DMS153 treated with DMSO at 0.1 percent for 48 hours (cell line): ENCODE results near the gene ISG15.
"Not testable (repeated sequence)": the region's sequence is repeated elsewhere in the genome, so short reads cannot be mapped to it uniquely, and the experiment has no call there.

Experiments used
- DNase-seq: peaks from one replicate; lab custom pipeline; 2025; ENCODE audit not compliant: unreplicated experiment; lab: John Stamatoyannopoulos, UW

ISG15 gene

DNA sequence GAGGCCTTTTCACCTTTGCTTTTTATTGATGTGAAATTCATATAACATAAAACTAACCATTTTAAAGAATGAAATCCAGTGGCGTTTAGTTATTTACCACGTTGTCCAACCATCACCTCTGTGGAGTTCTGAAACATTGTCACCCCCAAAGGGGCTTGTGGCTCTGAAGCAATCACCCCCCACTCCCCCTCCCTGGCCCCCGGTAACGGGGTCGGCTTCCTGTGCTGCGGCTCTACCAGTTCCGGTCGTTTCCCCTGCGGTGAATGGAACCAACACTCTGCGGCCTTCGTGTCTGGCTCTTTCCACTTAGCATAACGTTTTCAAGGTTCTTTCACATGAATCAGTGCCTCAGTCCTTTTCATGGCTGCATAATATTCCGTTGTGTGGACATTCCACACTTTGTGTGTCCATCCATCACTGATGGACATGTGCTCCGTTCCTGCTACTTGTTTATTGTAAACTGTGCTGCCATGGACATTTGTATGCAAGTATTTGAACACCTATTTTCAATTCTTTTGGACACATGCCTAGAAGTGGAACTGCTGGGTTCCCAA, 1.8 kb upstream of the ISG15 start:
- DNase-seq: no peak

DNA sequence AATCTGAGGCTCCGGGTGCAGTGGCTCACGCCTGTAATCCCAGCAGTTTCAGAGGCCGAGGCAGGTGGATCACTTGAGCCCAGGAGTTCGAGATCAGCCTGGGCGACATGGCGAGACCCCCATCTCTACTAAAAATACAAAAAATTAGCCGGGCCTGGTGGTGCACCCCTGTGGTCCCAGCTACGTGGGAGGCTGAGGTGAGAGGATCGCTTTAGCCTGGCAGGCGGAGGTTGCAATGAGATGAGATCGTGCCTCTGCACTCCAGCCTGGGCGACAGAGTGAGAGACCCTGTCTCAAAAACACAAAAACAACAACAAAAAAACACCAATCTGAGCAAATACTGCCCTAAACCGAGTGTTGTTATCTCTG, 577 bp upstream of the ISG15 start:
- DNase-seq: not testable (repeated sequence)

DNA sequence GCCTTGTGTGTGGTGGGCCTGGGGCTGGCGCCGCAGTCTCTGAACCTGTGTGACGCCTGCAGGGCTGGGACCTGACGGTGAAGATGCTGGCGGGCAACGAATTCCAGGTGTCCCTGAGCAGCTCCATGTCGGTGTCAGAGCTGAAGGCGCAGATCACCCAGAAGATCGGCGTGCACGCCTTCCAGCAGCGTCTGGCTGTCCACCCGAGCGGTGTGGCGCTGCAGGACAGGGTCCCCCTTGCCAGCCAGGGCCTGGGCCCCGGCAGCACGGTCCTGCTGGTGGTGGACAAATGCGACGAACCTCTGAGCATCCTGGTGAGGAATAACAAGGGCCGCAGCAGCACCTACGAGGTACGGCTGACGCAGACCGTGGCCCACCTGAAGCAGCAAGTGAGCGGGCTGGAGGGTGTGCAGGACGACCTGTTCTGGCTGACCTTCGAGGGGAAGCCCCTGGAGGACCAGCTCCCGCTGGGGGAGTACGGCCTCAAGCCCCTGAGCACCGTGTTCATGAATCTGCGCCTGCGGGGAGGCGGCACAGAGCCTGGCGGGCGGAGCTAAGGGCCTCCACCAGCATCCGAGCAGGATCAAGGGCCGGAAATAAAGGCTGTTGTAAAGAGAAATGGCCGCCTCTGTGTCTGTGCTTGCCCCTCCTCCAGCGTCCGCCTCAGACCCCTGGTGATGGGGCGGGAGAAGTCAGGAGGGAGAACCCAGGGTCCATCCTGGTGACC, 788 bp downstream of the ISG15 start:
- peak; percentile 85 for DNase-seq

- DNase-seq: no peak
These were observed 1.7 kb downstream of the ISG15 start for GRCh38 chr1:1014799-1015681.

DNA sequence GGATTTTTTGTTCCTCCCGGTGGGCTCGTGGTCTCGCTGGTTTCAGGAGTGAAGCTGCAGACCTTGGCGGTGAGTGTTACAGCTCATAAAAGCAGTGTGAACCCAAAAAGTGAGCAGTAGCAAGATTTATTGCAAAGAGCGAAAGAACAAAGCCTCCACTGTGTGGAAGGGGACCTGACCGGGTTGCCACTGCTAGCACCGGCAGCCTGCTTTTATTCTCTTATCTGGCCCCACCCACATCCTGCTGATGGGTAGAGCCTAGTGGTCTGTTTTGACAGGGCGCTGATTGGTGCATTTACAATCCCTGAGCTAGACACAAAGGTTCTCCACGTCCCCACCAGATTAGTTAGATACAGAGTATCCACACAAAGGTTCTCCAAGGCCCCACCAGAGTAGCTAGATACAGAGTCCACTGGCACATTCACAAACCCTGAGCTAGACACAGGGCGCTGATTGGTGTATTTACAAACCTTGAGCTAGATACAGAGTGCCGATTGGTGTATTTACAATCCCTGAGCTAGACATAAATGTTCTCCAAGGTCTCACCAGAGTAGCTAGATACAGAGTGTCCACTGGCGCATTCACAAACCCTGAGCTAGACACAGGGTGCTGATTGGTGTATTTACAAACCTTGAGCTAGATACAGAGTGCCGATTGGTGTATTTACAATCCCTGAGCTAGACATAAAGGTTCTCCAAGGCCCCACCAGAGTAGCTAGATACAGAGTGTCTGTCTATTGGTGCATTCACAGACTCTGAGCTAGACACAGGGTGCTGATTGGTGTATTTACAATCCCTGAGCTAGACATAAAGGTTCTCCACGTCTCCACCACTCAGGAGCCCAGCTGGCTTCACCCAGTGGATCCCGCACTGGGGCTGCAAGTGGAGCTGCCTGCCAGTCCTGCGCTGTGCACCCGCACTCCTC, 4.4 kb downstream of the ISG15 start:
- not testable (repeated sequence) for DNase-seq

- DNase-seq: not testable (repeated sequence)
These were observed 5.0 kb downstream of the ISG15 start for GRCh38 chr1:1018321-1018685.

DNA sequence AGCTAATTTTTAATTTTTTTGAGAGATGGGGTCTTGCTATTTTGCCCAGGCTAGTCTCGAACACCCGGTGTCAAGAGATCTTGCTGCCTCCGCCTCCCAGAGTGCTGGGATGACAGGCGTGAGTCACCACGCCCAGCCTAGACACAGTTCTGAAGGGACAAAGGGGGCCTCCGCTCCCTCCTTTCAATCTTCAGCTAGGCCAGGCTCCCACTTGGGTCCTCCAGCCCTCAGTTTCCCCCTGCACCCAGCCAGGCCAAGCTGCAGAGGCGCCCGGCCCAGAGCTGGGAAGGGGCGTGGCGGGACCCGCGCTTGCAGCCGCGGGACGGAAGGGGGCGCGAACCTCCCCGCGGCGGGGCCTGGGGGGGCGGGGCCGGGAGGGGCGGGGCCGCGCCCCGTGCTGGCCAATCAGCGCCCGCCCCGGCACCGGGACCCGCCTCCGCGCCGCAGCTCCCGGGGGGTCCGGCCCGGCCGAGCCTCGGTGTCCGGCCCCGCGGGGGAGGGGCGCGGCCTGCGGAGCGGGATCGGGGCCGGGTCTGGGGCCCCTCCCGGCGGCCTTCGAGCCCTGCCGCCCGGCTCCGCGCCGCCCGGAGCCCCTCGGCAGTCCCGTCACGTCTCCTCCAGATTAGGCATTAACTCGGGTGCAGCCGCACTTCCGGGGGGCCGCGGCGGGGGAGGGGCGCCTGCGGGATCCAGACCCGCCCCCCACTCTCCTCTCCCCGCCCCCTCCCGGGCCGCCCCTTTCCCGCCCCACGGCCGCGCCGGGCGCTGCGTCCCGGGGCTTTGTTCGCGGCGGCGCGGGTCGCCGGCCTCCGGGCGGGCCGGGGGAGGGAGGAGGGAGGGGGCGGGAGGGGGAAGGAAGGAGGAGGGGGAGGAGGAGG, 6.1 kb downstream of the ISG15 start:
- DNase-seq: peak; percentile 92

- DNase-seq: no peak
These were observed 6.7 kb downstream of the ISG15 start, which contains the start of gene AGRN for GRCh38 chr1:1020000-1020404. Gene AGRN (plus strand): TSS chr1:1020120. CDS start chr1:1020173, 53 bp downstream.

- no peak for DNase-seq
These were observed 7.2 kb downstream of the ISG15 start for GRCh38 chr1:1020415-1021009.

DNA sequence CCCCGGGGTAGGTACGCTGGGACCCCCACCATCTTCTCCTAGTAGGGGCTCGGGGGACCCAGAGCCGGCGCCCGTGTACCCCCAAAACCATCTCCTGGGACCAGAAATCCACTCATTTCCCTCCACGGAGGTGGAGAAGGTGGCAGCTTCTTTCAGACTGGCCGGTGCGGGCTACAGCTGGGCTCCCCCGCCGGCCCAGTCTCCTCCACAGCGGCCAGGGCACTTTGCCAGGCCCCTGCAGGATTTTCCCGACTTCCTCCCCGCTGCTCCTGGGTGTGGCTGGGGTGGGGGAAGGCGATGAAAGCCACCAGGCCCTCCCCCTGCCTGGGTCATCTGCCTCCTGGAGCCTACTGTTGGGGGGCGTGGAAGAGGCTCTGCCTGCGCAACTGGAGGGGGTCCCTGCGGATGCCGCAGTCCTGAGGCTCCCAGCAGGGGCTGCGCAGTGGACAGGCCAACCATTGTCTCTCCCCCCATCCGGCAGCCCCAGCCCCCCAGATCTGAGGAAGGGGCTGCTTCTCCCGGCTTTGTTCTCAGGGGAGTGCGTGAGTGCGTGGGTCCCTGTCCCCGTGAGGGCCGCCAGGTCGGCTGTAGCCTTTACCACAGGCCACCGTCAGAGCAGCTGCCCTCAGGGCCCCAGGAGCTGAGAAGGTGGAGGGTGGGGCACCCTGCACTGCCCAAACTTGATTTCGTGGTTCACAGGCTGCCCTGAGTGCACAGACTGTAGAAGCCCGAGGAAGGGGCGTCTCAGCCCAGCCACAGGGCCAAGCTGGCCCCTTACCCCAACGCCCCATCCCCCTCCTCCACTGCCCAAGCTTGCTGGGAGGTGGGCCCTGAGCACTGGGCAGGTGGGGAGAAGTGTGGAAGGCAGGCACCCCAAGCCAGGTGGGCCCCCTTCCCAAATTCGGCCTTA, 8.0 kb downstream of the ISG15 start:
- DNase-seq: peak; percentile 45

- DNase-seq: no peak
These were observed 8.6 kb downstream of the ISG15 start for GRCh38 chr1:1021920-1022259.

- no peak for DNase-seq
These were observed 9.2 kb downstream of the ISG15 start for GRCh38 chr1:1022302-1023009.

DNA sequence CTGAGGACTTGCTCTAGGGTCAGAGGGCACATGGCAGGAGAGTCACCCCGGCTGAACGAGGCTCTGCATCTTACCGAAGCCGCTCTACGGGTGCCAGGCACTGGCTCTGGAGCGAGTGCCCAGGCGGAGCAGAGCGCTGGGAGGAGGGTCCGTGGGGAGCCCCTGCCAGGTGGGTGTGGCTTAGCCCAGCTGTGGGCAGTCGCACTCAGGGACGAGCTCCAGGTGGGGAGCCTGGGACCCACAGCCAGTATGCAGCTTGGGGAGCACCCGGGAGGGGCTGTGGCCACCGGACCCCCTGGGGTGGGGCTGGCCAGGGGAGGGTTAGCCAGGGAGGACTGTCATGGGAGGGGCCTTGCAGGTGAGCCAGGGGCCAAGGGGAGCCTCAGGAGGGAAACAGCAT, 10.4 kb downstream of the ISG15 start:
- DNase-seq: no peak

DNA sequence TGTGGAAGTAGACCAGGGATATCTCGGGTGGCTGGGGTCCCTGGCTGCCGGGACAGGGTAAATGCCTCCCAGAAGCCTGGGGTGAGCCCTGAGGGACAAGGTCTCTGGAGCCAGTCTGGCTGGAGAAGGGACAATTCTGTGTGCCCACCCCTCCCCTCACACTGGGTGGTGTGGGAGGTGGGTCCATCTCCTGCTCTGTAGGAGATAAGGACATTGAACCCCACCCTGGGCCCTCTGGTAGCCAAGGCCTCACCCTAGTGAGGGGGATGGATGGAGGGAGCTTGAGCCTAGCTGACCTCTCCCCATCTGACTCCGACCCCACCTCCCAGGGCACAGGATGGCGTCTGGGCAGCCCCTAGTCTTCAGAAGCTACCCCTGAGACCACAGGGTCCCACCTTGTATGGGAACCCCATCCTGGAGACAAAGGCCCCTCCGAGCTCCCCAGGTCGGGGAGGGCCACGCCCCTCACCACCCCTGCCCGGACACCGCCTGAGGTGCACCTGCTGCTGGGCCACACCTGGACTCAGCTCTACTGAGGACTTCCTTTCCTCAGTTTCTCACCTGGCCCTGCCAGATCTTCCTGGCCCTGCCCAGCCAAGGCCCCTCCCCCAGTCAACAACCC, 11.0 kb downstream of the ISG15 start:
- no peak for DNase-seq

- no peak for DNase-seq
These were observed 11.7 kb downstream of the ISG15 start for GRCh38 chr1:1024771-1025699.

GRCh38 chr1:1025730-1026129, 12.4 kb downstream of the ISG15 start:
- DNase-seq: no peak
